GM23248 (cell line): Measurements from ENCODE around the gene SELENOS.

Source experiments
- EZH2 ChIP-seq: fragments of 200-600 bp; sonication (generic); IDR thresholded peaks from 2 replicates; pipeline ENCODE4 v1.6.1; 2018; ENCODE audit warnings: antibody characterized with exemption, mild to moderate bottlenecking; ENCODE audit not compliant: insufficient read depth, poor library complexity, severe bottlenecking
- EZH2phosphoT487 ChIP-seq: fragments of 200-600 bp; sonication (generic); IDR thresholded peaks from 2 replicates; pipeline ENCODE4 v1.6.1; 2018; ENCODE audit warnings: antibody characterized with exemption, moderate library complexity, mild to moderate bottlenecking, low read depth; ENCODE audit not compliant: insufficient read depth

GRCh38 chr15:101225658-101226057 lies 51.6 kb downstream of the SELENOS start:
- TF ChIP-seq EZH2 (no peak), EZH2phosphoT487 (no peak)
